HG03378 (cell line): ENCODE results near the gene MAGI1.

Experiments
- ATAC-seq: cut with Tn5 transposase; IDR thresholded peaks from one replicate; pipeline ENCODE4 v1.9.1; 2021; ENCODE audit warnings: mild to moderate bottlenecking, moderate library complexity; ENCODE audit not compliant: unreplicated experiment

The MAGI1 gene

DNA sequence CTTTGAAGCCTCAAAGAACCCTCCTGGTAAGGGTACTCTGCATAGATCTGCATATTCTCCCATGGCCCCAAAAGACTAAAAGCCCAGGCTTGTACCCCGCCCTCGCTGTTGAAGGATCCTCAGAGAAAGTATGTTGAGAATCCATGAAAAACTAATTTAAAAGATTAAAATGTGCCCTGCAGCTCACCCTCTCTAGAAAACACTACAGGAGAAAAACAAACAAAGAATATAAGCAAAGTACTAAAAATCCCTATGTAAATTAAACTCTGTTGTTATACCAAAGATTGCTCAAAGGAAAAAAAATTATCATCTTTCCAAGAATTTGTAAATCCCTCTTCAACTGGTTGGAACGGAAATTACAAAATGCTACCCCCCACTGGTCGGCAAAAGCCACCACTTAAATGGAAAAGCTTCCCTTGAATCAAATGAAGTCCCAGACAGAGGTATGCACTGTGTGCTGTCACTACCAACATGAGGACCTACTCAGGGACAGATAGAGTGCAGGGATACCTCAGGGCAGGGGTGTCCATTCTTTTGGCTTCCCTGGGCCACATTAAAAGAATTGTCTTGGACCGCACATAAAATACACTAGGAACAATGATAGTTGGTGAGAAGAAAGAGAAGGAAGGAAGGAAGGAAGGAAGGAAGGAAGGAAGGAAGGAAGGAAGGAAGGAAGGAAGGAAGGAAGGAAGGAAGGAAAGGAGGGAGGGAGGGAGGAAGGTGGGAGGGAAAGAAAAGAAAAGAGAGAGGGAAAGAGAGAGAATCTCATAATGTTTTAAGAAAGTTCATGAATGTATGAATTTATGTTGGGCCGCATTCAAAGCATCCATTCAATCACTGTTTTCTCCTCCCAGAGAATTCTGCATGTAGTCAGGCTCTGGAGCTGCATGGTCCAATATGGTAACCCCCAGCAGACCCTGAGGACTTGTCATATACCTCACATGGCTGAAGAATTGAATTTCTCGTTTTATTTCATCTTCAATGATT, 88.1 kb downstream of the MAGI1 start:
- ATAC-seq, result no peak

DNA sequence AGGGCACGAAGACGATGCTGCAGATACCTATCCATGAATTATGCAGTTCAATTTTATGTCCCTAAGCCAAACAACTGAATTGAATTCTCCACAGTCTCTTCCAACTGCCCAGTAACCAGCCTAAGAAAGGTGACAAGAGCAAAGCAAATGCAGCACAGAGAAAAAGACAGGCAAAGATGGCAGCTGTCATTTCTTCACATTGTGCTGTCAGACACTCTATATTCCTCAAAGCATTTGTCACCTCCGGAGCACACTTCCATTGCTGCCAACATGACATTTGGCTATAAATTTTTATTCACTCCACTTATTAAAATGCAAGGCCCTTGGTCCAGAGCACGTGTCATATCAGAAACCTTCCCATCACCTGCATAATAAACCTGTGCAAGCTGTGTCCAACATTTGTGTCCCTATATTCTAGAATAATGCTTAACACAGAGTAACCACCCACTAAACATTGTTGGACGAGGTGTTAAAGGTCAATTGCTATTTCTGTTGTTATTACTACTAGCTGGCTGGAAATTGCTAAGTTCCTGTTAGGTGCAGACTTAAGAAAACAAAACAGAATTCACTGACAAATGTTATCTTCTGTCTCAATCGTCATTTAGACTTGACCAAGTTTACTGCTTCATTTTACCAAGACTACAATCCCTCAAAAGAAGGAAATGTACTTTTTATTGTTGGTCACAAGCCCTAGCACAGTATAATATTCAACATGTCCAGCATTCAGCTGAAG, 89.7 kb downstream of the MAGI1 start:
- ATAC-seq, result no peak

DNA sequence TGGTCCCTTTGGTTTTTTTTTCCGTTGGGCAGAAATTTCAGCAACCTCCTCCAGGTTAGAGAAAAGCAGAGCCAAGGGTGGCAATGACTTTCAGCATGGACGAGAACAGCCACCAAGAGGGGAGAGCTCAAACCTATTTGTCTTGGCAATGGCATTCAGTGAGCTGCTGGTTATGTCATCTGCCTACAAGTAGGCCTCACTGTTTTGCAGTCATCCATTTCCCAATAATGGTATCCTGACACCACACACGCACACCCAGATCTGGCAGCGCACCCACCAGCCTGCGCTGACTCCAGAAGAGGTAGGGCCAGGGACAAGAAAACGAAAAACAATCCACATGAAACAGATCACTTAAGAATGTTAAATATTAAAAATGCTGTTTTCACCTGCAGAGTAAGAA, 92.3 kb downstream of the MAGI1 start:
- ATAC-seq, result no peak

GRCh38 chr3:65945953-65946352, 92.8 kb downstream of the MAGI1 start:
- ATAC-seq, result no peak

DNA sequence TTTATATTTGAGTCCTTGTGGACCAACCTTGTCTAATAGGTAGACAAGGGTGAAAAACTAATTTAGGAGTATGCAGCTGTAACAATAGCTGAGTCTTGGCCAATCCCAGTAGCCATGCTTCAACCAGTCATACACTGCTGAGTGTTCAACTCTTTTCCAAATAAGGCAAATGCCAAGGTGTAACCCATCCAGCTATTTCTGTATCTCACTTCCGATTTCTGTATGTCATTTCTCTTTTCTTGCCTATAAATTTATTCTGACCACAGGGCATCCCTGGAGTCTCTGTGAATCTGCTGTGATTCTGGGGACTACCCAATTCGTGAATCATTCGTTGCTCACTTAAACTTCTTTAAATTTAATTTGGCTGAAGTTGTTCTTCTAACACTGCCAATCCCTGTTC, 93.2 kb downstream of the MAGI1 start:
- no peak for ATAC-seq

- ATAC-seq, result no peak
These were observed 94.5 kb downstream of the MAGI1 start for GRCh38 chr3:65944252-65944651.

- ATAC-seq, result no peak
These were observed 98.9 kb downstream of the MAGI1 start for GRCh38 chr3:65939801-65940246.

DNA sequence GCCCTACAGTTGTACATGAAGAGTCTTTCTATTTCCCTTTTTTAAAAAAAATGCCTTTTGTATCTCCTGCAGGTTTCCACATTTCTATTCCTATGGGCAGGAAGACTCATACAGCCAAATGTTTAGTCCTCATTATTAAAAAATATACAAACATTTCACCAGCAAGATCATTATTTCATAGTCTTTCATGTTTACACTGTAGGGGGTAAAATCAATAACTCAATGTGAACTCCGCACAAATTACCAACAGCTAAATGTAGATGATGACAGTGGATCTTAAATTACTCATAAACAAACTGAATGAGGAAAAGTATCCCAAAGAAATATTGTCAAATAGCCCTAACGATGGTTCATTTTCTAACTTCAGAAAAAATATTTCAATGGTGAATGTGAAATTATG, 99.5 kb downstream of the MAGI1 start:
- no peak for ATAC-seq

GRCh38 chr3:65938676-65939075, 100.0 kb downstream of the MAGI1 start:
- ATAC-seq, result no peak

GRCh38 chr3:65938147-65938546, 100.6 kb downstream of the MAGI1 start:
- ATAC-seq, result no peak

GRCh38 chr3:65936908-65937638, 101.6 kb downstream of the MAGI1 start:
- ATAC-seq, result no peak

DNA sequence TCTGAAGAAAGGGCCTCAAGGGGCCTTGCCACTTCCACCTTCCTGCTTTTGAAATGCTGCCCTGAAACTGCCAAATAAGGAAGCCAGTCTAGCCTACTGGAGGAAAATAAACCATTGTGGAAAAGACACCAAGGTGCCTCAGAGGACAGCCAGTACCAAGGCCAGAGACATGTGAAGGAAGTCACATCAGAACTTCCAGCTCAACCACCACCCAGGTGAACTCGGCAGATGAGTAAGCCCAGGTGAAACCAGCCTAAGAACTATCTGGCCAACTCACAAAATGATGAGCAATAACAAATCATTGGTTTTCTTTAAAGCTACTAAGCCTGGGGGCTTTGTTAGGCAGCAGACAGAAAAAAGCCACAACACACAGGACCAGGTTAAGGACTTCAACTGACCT, 103.0 kb downstream of the MAGI1 start:
- ATAC-seq, result no peak

GRCh38 chr3:65930648-65931047, 108.1 kb downstream of the MAGI1 start:
- ATAC-seq, result no peak

DNA sequence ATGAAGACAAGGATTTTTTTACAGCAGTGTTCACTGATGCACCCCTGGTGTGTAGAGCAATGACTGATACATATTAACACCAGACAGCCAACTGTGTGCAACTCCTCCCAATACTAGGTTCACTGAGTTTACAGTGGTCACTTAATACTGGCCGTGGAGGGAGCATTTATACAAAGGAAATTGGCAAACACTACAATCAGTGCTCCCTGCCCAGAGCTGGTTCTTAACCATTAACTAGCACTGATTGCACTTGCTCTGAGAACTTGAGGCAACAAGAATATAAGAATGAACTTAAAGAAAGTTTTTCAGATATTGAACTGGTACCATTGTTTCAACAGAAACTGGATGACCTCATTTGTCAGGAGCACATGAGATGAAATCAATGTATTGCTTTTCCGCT, 110.6 kb downstream of the MAGI1 start:
- no peak for ATAC-seq

- no peak for ATAC-seq
These were observed 111.1 kb downstream of the MAGI1 start for GRCh38 chr3:65927576-65927975.

DNA sequence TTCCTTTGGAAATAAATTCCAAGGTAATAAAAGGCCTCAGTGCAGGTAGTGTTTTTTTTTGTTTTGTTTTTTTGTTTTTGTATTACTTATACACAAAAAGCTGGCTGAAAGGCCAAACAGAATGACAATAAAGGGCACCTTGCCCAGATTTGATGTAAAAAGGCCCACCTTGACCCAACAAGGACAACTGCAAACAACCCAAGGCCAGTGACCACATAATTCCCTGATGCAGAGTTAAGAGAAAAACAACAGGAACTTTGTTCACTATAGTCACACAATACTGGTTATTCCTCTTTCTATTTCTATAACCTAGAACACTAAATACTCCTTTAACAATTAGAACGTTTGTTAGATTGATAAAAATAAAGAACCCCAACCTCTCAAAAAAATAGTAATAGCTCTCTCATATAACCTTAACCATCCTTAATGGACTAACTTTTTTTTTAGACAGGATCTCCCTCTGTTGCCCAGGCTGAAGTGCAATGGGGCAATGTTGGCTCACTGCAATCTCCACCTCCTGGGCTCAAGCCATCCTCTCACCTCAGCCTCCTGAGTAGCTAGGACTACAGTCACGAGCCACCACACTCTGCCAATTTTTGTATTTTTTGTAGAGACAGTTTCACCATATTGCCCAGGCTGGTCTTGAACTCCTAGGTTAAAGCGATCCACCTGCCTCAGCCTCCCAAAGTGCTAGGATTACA, 113.3 kb downstream of the MAGI1 start:
- no peak for ATAC-seq

GRCh38 chr3:65924762-65925161, 114.0 kb downstream of the MAGI1 start:
- ATAC-seq, result no peak

GRCh38 chr3:65922441-65922840, 116.3 kb downstream of the MAGI1 start:
- ATAC-seq, result no peak

DNA sequence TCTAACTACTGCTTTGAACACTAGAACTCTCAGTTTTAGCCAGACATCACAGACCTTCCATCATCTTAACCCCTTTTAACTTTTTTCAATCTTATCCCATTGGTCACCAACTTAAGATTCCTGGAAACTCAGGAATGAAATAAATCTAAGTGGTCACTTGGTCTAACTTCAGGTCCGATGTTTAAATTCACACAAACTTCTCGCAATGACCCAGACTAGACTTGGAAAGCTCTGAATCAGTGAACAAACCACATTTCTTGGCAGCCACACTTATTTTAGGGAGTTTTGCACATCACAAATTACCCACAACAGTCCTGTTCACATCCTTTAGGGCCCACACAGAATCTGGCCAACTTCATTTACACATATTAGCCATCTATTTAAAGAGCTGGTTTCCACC, 118.9 kb downstream of the MAGI1 start:
- no peak for ATAC-seq

GRCh38 chr3:65915477-65915876, 123.2 kb downstream of the MAGI1 start:
- no peak for ATAC-seq
